Adipose tissue (tissue), 3 donors: ENCODE measurements around the gene NPFF. TPM values are rescaled to one million over a fixed set of nuclear protein-coding genes. Genes with fewer than 3 reads are reported as not detected.

Experiments used
- H3K27ac ChIP-seq: one replicate; pipeline ENCODE4 v1.5.1; 2013; ENCODE audit warnings: low read depth, low read length
- WGBS, 3 donors: extraction: QIAGEN DNeasy Blood & Tissue Kit; methylation state at CpG; one replicate each; pipeline ENCODE4 v1.1.7; 2013; 5-methylcytosine and 5-hydroxymethylcytosine counted together
- polyA plus RNA-seq, 3 donors: library from polyadenylated mRNA; stranded (reverse); fragments of 200-250 nt; gene quantifications; one replicate each; pipeline ENCODE4 v1.2.3, GENCODE V29; 2013
- donor health status: healthy with polysubstance abuse.
- donor health status: Bipolar disorder and iron deficiency.
- donor health status: healthy.

The NPFF gene
- polyA plus RNA-seq, 3 donors: 0.21 to 2.6 TPM; not detected in 1

DNA sequence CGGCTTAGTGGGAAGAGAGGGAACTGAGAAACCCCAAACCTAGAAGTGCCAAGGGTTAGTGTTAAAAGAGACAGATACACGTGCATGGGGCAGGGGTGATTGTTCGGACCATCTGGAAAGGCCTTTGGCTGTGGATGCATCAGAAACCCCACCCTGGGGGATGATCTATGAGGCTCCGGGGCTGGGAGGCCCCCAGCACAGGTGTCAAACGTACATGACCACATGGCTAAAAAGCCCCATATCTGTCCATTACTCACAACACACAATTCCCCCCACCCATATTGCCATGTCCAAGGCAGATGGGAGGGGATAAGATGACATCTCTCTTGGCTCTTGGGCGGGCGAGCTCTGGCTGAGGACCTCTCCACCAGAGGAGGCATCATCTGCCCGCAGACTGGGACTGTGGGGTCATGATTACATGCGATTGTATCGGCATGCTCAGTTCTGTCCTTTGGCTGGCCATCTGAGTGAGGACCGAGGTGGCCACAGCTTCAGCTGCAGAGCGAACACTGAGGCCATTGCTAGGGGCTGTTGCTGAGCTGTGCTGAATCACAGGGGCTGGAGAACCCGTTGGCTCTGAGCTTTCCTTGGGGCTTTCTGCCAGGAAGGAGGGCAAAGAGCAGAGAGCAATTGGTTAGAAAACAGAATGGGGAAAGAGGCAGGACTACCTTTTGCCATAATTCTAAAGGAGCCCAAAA is 9.6 kb upstream of the NPFF start:
- WGBS, 3 donors: 83 to 91% (median 83%) methylated on average over 13 of the region's 13 CpGs
- no peak overlapping the region for H3K27ac ChIP-seq

DNA sequence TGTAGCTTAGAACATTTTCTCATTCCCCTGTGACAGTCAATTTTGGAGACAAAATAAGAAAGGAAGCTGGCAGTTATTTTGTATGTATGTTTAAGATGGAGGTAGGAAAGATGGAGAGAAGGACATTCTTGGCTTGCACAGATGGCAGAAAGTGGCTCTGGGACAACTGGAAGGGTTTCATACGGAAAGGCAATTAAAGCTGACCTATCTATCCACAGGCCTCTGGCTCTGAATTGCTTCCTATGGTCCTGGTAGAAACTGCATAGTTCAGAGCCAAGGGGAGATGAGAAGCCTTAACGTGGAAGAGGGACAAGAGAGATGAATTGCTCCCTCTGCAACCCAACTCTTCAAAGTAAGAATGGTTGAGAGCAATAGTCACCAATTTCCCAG is 8.0 kb upstream of the NPFF start:
- no peak overlapping the region for H3K27ac ChIP-seq

DNA sequence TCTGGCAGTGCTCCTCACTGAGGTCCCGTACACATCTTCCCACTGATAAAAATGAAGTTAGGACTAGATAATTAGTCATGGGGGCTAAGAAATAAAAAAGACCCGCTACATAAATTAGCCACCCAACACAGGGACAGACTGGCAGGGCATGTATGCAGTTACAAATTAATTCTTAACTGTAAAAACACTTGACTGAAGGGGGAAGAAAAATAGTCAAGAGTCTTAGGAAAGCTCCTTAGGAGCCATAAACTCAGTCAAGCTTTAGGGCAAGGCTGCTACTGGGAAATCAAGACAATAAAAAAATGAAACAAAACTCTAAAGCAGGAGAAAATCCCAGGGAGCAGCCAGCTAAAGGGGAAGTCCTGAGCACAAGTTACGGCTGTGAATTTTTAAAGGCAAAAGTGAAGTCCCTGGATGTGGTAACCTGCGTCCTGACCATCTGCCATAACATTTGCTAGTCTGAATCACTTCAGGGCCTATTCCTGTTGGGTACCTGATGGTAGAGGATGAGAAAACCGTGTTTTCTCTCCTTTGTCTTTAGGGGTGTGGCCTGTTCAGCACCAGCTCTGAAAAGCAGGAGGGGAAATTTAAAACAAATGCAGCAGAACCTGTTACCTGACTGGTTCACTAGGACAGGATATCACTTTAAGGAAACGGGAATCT is 7.5 kb upstream of the NPFF start:
- H3K27ac ChIP-seq: no peak overlapping the region
- WGBS, 3 donors: 75 to 79% (median 78%) methylated on average over 6 of the region's 6 CpGs

More for the DNA sequence above, 8.0 kb upstream of the NPFF start:
- 82 to 89% (median 84%) methylated on average over 2 of the region's 2 CpGs for WGBS, 3 donors

DNA sequence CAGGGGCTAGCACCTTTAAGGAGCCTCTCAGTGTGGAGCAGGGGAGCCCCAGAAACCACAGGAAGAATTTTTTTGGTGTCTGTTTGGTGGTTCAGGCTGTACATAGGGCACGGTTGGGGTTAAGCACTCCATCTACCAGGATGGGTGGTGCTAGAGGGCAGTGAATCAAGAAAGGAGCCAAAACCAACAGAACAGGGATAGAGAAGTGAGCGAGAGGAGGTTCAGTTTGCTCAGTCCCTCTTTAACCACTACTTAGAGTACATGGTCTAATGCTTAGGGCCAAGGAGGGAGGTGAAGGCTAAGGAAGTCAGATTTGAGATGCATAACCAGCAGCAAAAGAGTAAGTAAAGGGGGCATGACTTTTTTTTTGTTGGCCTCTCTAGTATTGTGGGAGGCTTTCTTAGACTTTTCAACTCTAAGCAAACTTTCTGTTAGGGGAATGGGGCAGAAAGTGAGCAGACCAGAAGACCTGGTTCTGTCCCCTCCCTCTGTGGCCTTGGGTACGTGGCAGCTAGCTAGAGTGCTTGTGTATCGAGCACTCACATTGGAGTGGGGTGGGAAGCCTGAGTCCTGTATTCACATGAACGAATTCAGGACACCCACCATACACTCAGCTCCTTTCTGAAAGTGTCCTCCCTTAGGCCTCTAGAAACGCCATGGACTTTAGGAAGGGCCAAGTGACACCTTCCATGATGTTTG is 6.6 kb upstream of the NPFF start:
- no peak overlapping the region for H3K27ac ChIP-seq
- WGBS, 3 donors: 59 to 87% (median 82%) methylated on average over 6 of the region's 6 CpGs

DNA sequence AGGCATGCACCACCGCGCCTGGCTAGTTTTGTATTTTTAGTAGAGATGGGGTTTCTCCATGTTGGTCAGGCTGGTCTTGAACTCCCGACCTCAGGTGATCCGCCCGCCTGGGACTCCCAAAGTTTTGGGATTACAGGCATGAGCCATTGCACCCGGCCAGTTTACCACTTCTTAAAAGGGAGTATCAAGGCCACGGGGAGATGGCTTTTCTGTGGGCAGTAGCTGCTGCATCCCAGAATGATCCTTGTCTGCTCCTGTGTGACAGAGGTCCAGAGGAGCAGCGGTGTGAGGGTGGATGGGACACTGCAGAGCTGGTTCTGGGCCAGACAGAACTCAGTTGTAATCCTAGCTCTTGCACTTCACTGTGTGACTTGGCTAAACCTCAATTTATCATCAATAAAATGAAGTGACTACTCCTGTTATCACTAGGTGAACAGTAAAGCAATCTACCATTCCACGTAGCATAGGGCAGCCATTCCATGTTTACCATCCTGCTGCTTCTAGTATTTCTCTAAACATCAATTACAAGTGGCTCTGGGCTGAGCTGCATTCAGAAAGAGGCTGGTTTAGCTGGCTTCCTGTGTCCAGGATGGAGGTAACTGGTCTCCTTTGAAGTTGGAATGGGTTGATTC is 3.0 kb upstream of the NPFF start:
- no peak overlapping the region for H3K27ac ChIP-seq
- WGBS, 3 donors: 83 to 92% (median 91%) methylated on average over 9 of the region's 9 CpGs

DNA sequence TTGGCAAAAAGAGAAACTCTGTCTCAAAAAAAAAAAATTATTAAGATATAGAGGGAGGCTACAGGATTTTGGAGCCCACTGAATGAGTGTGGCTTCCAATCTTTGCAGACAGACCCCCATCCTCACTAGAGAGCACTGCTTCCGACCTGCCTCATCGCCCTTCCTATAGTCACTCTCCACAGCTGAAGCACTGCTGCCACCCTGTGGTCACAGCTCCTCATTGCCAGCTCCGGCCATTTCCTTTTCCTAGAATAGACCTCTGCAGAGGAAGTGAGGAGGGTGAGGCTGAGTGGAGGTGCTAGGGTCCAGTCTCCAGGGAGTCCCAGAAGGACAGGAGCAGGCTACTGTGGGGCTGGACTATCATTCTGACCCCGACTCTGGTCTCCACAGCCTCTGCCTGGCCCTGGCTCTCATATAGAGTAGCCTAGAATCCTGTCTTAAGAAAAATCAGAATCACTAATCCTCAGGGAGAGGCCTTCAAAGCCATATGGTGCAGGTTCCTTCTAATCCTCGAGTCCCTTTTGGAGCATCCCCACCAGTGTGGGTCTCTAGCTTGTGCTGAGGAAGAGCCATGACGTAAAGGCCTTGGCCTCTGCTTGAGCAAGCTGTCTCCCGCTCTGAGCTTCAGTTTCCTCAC is 1.4 kb upstream of the NPFF start:
- WGBS, 3 donors: 23 to 28% (median 26%) methylated on average over 7 of the region's 7 CpGs
- no peak overlapping the region for H3K27ac ChIP-seq

DNA sequence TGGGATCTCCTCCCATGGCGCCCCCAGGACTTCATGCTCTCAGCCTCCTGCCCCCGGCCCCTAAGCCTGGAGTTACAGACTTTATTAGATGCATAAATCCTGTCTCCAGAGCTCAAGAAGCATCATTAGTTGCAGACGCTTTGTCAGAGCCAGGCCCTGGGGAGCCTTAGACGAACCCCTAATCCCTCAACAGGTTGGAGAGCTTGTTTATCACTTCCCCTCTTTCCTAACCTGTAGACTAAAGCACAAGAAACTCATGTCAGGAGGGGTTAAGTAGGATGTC is 260 bp upstream of the NPFF start:
- WGBS, 3 donors: 78 to 89% (median 85%) methylated on average over 4 of the region's 4 CpGs
- H3K27ac ChIP-seq: no peak overlapping the region

DNA sequence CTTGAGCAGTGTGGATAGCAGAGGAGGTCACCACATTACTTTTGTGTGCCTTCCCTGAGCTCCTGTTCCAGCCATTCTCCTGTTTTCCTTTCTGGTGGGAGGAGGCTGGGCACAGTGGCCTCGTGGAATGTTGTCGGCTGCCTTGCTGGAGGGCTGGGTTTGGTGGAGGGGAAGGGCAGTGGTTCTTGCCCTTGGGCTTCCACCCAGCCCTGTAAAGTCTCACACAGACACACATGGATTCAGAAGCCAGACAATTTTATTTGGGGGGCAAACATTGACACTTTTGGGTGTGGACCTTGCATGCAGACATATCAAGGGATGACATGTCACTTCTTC is 866 bp downstream of the NPFF start:
- 17 to 69% (median 69%) methylated on average over 2 of the region's 2 CpGs for WGBS, 3 donors
- no peak overlapping the region for H3K27ac ChIP-seq

DNA sequence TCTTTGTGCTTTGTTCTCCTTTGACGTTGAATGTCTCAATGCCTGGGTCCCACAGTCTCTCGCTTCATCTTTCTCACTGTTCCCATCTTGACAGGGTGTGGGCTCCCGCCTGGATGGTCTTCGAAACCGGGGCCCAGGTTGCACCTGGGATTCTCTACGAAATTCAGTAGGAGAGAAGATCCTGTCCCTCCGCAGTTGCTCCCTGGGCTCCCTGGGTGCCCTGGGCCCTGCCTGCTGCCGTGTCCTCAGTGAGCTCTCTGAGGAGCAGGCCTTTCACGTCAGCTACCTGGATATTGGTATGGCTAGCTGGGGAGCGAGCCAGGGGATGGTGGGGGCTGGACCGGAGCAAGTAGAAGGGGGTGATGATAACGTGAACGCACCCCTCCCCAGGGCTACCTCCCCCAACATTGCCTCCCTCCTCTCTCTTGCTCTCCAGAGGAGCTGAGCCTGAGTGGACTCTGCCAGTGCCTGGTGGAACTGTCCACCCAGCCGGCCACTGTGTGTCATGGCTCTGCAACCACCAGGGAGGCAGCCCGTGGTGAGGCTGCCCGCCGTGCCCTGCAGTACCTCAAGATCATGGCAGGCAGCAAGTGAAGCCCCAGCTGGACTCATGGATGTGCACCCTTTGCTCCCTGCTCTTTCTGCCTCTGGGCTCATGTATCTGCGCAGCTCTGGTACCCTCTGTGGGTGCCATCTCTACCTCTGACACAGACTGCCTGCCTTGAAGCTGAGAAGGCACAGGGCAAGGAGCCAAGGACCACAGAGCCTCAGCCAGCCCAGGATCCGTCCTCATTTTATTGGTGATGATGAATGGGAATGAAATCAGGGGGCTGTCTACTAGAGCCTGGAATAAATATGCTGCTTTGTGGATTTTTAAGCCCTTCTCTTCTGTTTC is 1.5 kb downstream of the NPFF start:
- WGBS, 3 donors: 79 to 85% (median 84%) methylated on average over 16 to 19 of the region's 19 CpGs
- no peak overlapping the region for H3K27ac ChIP-seq

DNA sequence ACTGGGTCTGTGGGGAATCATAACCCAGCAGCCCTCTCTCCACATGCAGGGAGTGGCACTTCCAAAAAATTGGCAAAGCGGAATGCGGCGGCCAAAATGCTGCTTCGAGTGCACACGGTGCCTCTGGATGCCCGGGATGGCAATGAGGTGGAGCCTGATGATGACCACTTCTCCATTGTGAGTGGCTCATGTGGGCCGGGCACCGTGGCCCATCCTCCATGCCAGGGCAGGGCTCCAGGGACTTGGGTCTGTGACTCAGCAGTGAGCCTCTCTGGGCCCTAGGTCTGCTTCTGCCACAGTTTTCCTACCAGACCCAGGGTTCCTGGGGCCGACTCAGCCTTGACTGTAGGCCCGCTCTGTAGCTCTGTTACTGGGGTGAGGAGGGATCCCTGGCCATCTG is 2.2 kb downstream of the NPFF start:
- H3K27ac ChIP-seq: no peak overlapping the region
- 80 to 91% (median 81%) methylated on average over 10 of the region's 10 CpGs for WGBS, 3 donors

DNA sequence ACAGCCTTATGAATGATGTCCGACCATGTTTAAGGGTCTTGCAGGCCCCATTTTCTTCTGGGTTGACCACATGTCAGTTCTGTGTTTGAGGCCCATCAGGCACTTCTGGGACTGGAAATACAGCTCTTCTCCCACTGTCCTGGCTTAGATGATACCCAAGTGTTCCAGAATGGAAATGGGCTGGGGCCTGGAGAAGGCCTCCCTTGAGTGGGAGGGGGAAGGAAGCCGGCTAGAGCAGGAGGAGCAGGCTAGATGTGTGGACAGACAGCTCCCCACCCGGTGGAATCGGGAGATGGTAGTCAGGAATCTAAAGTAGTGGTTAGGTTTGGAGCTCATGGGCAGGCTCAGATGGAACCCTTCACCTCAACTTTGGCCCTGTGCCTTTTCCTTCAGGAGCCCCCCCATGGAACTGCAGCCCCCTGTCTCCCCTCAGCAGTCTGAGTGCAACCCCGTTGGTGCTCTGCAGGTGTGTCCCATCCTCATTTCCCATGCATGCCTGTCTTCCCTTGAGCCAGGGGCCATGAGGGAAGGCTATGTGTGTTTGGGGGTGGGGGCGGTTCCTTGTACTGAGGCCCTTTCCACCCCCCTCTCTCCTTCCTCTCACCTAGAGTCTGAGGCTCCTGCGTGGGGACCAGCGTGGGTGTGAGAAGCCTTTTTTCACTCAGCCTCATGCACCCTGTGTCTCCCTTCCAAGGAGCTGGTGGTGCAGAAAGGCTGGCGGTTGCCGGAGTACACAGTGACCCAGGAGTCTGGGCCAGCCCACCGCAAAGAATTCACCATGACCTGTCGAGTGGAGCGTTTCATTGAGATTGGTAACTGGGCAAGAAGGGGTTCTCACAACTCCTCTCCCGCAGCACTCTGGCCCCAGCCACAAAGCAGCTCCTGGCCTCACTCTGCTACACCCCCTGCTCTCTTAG is 3.0 kb downstream of the NPFF start:
- 79 to 83% (median 81%) methylated on average over 14 of the region's 14 CpGs for WGBS, 3 donors

DNA sequence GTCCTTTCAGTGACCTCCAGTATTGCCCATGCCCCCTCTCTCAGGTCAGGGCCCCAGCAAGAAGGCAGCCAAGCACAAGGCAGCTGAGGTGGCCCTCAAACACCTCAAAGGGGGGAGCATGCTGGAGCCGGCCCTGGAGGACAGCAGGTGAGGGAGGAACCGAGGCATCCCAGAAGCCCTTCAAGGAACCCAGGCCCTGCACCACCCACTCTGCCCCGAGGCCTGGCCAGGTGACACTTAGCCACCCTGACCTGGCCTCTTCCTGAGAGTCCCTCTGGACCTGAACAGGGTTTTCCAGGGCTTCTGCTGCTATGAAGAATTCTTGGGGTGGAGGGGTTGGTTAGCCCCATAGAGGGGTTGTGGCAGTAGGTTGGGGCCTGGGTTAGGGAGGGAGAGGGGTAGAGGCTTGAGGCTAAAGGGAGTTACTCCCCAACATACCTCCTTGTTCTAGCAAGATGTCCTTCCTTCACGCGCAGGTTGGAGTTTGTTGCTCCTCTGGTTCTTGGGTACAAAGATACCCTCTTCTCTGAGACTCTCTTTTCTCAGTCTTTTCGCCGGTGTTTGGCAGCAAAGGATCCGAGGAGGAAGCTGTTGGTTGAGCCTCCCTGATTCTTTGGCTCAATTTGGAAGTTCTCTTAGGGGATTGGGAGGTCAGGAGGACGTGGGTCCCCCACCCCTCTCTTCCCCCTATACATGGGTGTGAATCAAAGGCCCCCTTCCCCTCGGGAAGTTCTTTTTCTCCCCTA is 4.1 kb downstream of the NPFF start:
- 70 to 80% (median 79%) methylated on average over 10 of the region's 10 CpGs for WGBS, 3 donors
- peak overlapping the region; percentile 1 for H3K27ac ChIP-seq

More for the DNA sequence above, 3.0 kb downstream of the NPFF start:
- no peak overlapping the region for H3K27ac ChIP-seq

DNA sequence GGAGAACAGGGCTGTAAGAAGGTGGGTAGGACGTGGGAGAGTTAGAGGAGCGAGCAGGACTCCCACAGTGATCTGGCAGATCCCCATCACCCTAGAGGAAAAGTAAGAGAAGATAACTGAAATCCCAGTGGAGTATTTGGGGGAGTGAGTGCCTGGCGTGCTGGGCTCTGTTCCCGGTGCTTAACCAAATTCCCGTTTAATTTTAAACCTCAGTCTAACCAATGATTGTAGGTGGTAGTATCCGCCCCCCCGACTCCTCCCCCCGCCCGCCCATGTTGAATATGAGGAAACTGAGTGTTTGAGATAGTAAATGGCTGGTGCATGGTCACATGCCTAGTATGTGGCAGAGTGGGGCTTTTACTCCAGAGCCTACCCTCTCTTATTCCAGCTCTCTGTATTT is 5.0 kb downstream of the NPFF start:
- no peak overlapping the region for H3K27ac ChIP-seq
- 50 to 60% (median 59%) methylated on average over 9 of the region's 9 CpGs for WGBS, 3 donors

DNA sequence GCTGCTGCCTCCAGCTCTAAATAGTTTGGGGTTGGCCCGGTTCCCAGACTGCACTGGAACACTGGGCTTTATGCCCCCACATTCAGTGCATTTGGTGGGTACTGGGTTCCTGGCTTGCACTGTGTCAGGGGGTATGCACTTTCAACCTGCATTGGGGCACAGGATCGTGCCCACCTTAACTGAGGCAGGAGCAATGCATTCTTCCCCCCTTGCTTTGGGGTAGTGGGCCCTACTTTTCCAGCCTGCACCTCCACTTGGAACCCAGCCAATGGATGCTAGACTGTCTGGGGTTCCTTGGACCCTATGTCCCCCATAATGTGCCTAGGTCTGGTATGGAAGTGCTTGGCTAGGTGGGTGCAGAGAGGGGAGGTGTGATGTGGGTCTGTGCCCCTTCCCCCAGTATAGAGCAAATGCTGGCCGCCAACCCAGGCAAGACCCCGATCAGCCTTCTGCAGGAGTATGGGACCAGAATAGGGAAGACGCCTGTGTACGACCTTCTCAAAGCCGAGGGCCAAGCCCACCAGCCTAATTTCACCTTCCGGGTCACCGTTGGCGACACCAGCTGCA is 5.6 kb downstream of the NPFF start:
- no peak overlapping the region for H3K27ac ChIP-seq
- WGBS, 3 donors: 55 to 61% (median 60%) methylated on average over 10 of the region's 10 CpGs

DNA sequence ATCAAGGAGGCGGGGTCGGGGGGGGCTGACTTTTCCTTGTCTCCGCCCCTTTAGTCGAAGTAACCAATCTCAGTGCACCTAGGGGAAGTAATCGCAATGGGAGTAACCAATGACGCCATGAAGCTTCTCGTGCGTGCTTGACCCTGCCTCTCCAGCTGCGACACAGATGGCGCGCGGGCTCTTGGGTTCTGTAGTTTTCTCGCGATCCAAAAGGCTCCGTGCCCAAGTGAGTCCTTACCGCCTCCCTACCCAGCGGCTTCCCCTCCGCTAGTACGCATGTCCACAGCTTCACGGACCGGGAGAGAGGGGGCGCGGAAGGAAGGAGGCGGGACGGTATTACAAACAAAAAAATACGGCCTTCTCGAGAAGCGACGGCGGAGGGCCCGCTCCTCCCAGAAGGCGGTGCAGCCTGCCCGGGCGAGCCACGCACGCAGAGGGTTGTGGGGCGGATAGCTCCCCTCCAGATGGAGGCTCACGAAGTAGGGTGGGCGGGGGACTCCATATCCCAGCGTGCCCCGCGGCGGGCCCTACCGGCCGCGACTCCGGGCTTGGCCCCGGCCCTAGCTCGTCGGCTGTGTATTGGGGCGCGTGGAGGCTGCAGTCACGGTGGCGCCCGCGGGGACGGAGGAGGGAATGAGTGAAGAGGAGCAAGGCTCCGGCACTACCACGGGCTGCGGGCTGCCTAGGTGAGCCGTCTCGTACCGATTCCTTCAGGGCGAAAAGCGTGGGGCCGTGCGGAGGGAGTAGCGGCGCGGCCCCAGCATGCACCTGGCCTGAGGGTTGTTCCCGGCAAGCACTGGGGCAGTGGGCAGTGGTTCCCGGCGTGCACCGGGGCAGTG is 6.3 kb downstream of the NPFF start, which contains the start of gene TARBP2:
Gene TARBP2 (plus strand): TSS at position 508 of the 839 bp plus-strand sequence. CDS start 126 bp downstream, at position 634.
- 0 to 1% (median 0%) methylated on average over 66 to 74 of the region's 74 CpGs for WGBS, 3 donors
- H3K27ac ChIP-seq: peak within 1 kb of the TSS; percentile 90
